ENCODE data around the gene SYT5.

The SYT5 gene

GRCh38 chr19:55171440-55171839 lies 8.6 kb downstream of the SYT5 start:
- no peaks in the 10 kb centered on the region for H4K20me1 ChIP-seq (ENCODE audit: insufficient read depth)
- no peak overlapping the region for H3K4me3 ChIP-seq (IDR thresholded peaks at IDR 0.05; ENCODE audit: insufficient read depth, low read depth, low read length)
- H3K27ac ChIP-seq = no peak overlapping the region
- H3K27me3 ChIP-seq (ENCODE audit: insufficient read depth, low read depth) = peaks cover 72% of the 10 kb centered on the region
- no peaks in the 10 kb centered on the region for H3K4me1 ChIP-seq (ENCODE audit: low read depth, poor library complexity, severe bottlenecking)
- H3K9ac ChIP-seq = no peak overlapping the region
- H2AFZ ChIP-seq (ENCODE audit: low read depth) = no peak overlapping the region
- no peaks in the 10 kb centered on the region for H3K79me2 ChIP-seq (ENCODE audit: insufficient read depth, low read depth)
- H3K4me2 ChIP-seq = no peak overlapping the region
- TF ChIP-seq CTCF (conservative IDR thresholded peaks at IDR 0.05; ENCODE audit: low read depth, low read length) = no peak
- no peaks in the 10 kb centered on the region for H3K36me3 ChIP-seq (ENCODE audit: insufficient read depth)

GRCh38 chr19:55169136-55169535 lies 11.0 kb downstream of the SYT5 start:
- no peak overlapping the region for H3K4me2 ChIP-seq
- H3K4me1 ChIP-seq (ENCODE audit: low read depth, poor library complexity, severe bottlenecking) = no peaks in the 10 kb centered on the region
- peaks cover 87% of the 10 kb centered on the region for H3K27me3 ChIP-seq (ENCODE audit: insufficient read depth, low read depth)
- no peak overlapping the region for H3K4me3 ChIP-seq (IDR thresholded peaks at IDR 0.05; ENCODE audit: insufficient read depth, low read depth, low read length)
- TF ChIP-seq CTCF (conservative IDR thresholded peaks at IDR 0.05; ENCODE audit: low read depth, low read length) = no peak
- H3K79me2 ChIP-seq (ENCODE audit: insufficient read depth, low read depth) = no peaks in the 10 kb centered on the region
- no peak overlapping the region for H3K9ac ChIP-seq
- no peaks in the 10 kb centered on the region for H3K36me3 ChIP-seq (ENCODE audit: insufficient read depth)
- H2AFZ ChIP-seq (ENCODE audit: low read depth) = no peak overlapping the region
- H4K20me1 ChIP-seq (ENCODE audit: insufficient read depth) = no peaks in the 10 kb centered on the region
- H3K27ac ChIP-seq = no peak overlapping the region

- TF ChIP-seq CTCF (conservative IDR thresholded peaks at IDR 0.05; ENCODE audit: low read depth, low read length) = no peak
- Histone ChIP-seq H3K36me3 (ENCODE audit: insufficient read depth) (no peaks in the 10 kb centered on the region), H3K27ac (no peak within 1 kb of the TSS), H2AFZ (ENCODE audit: low read depth) (no peak within 1 kb of the TSS; the same call in 1 of the 2 replicates), H3K4me2 (no peak within 1 kb of the TSS), H3K79me2 (ENCODE audit: insufficient read depth, low read depth) (no peaks in the 10 kb centered on the region), H3K4me3 (IDR thresholded peaks at IDR 0.05; ENCODE audit: insufficient read depth, low read depth, low read length) (no peak within 1 kb of the TSS), H3K27me3 (ENCODE audit: insufficient read depth, low read depth) (peaks cover 86% of the 10 kb centered on the region), H4K20me1 (ENCODE audit: insufficient read depth) (no peaks in the 10 kb centered on the region), H3K4me1 (ENCODE audit: low read depth, poor library complexity, severe bottlenecking) (no peaks in the 10 kb centered on the region), H3K9ac (no peak within 1 kb of the TSS)
These were observed 13.4 kb downstream of the SYT5 start, which contains the start of gene DNAAF3 for GRCh38 chr19:55166530-55167268. Gene DNAAF3 (minus strand): TSS chr19:55166613. CDS start chr19:55166413, 200 bp downstream.

- Histone ChIP-seq H3K27ac (no peak overlapping the region), H3K79me2 (ENCODE audit: insufficient read depth, low read depth) (no peaks in the 10 kb centered on the region), H3K4me1 (ENCODE audit: low read depth, poor library complexity, severe bottlenecking) (no peaks in the 10 kb centered on the region), H2AFZ (ENCODE audit: low read depth) (no peak overlapping the region; the same call in 1 of the 2 replicates), H3K27me3 (ENCODE audit: insufficient read depth, low read depth) (peaks cover 80% of the 10 kb centered on the region), H3K36me3 (ENCODE audit: insufficient read depth) (no peaks in the 10 kb centered on the region), H3K4me2 (no peak overlapping the region), H3K9ac (no peak overlapping the region), H3K4me3 (IDR thresholded peaks at IDR 0.05; ENCODE audit: insufficient read depth, low read depth, low read length) (no peak overlapping the region), H4K20me1 (ENCODE audit: insufficient read depth) (no peaks in the 10 kb centered on the region)
- TF ChIP-seq CTCF (conservative IDR thresholded peaks at IDR 0.05; ENCODE audit: low read depth, low read length) = no peak
These were observed 14.0 kb downstream of the SYT5 start for GRCh38 chr19:55165952-55166529.

All from KMS-11 (cell line).